GM10847 (cell line): Measurements from ENCODE around the gene SLC25A15.

Experiments used
- POLR2A ChIP-seq: IDR thresholded peaks from 2 replicates; pipeline ENCODE4 v1.6.1; 2011; ENCODE audit not compliant: insufficient read length; ENCODE audit errors: extremely low read depth

The SLC25A15 gene

DNA sequence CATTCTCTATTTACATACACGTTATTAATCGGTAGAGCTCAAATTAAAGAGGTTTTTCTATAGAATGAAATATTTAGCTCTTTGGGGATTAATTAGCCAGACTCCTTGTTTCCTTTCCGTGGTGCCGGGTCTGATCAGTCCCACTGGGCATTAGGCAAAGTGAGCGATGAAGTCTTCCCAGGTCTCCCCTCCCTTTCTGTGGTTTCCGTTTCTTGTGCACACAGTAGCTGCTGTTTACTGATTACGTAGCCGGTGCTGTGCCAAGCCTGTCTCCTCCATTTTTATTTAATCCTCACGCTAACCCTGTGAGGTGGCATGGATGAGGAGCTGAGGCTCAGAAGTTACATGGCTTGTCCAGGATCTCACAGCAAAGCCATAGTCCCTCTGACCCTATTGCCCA, 9.0 kb downstream of the SLC25A15 start:
- no peak for TF ChIP-seq POLR2A

GRCh38 chr13:40799508-40799907, 10.1 kb downstream of the SLC25A15 start:
- TF ChIP-seq POLR2A: no peak

GRCh38 chr13:40800559-40800958, 11.1 kb downstream of the SLC25A15 start:
- TF ChIP-seq POLR2A: no peak

DNA sequence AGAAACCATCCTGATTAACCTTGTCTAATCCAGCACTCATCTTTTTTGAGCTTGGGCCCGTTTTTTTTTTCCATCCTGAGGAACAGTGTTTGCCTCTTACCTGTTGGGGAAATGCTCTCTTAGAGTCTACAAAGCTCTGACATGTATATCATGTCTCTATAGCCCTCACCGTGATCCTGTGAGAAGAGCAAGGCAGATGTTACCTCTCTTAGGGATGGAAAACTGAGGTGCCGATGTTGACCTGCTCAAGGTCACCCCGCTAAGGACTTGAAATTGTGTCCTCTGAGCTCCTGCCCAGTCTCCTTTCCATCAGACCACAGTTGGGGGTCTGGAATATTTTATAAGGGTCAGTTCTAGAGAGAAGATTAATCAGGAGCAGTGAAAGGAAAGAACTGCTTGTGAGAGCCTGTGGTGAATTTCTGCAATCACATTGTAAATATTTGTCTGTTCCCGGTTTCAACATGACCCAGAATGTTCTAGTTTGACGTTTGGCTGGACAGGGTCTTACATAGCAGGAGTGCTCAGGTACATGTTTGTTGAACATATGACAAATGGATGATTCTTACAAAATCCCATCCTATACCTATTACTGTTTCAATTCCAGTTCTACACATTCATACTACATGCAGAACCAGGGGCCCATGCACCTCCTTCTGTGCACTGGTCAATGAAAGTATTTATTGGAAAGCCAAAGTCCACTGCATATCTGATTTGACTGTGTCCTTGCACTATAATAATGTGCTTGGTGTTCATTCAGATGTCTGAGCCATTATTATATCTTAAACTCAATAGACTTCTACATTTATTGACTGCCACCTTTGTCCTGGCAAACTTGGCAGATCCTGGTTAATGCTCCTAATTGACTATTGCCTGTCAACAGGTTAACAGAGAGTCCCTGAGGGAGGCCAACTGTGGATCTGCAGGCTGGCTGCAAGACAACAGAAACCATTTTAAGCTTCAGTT, 12.1 kb downstream of the SLC25A15 start:
- TF ChIP-seq POLR2A: no peak

- no peak for TF ChIP-seq POLR2A
These were observed 13.9 kb downstream of the SLC25A15 start for GRCh38 chr13:40803316-40803715.

GRCh38 chr13:40806241-40806640, 16.8 kb downstream of the SLC25A15 start:
- no peak for TF ChIP-seq POLR2A

DNA sequence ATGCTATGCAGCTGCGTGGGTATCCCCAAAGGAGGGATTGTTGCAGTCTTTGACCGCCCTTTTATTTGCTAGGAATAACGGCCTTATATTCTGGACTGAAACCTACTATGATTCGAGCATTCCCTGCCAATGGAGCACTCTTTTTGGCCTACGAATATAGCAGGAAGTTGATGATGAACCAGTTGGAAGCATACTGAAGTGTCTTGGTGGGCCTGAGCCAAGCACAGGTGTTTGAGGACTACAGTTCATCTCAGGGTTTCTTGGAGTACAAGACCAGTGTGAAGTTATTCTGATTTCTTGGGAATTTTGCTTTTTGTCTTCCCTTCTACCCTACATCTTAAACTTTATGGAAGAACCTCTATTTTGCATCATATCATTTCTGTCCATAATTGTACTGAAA, 20.1 kb downstream of the SLC25A15 start:
- no peak for TF ChIP-seq POLR2A

- no peak for TF ChIP-seq POLR2A
These were observed 22.7 kb downstream of the SLC25A15 start for GRCh38 chr13:40812102-40812501.

- no peak for TF ChIP-seq POLR2A
These were observed 23.5 kb downstream of the SLC25A15 start for GRCh38 chr13:40812724-40813445.

DNA sequence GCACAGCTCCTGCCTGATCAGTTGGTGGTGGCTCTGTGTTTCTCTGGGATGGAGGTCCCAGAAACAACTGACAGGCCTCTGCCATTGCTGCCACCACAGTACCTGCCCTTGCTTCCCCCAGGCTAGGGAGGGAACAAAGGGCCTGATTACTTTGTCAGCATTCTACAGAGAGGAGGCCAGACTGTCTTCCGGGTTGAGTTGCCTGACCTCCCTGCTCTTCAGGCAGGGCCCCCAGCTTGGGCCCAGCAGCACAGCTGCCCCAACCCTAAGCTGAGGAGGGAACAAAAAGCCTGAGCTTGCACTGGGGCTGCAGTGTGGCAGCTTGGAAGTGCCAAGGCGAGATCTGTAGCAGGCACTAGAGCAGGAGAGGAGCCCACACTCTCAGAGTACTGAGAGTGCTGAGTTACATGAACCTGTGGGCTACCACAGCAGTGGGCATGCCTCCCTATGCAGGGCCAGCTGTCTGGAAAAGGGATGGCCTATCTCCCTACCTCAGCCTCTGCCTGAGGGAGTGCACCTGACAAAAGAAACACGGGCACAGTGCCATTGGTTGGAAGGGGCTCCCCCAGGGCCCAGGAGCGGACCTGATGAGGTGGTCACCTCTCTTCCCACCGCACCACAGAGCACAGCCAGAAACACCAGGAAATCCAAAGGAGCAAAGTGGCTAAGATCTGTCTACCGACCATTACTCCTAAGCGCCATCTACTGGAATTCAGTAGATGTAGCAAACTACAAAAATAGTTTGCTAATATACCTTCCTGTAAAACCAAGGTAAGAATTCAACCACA, 24.4 kb downstream of the SLC25A15 start:
- no peak for TF ChIP-seq POLR2A

GRCh38 chr13:40814803-40815202, 25.4 kb downstream of the SLC25A15 start:
- TF ChIP-seq POLR2A: no peak

- TF ChIP-seq POLR2A: no peak
These were observed 29.5 kb downstream of the SLC25A15 start for GRCh38 chr13:40818926-40819325.

DNA sequence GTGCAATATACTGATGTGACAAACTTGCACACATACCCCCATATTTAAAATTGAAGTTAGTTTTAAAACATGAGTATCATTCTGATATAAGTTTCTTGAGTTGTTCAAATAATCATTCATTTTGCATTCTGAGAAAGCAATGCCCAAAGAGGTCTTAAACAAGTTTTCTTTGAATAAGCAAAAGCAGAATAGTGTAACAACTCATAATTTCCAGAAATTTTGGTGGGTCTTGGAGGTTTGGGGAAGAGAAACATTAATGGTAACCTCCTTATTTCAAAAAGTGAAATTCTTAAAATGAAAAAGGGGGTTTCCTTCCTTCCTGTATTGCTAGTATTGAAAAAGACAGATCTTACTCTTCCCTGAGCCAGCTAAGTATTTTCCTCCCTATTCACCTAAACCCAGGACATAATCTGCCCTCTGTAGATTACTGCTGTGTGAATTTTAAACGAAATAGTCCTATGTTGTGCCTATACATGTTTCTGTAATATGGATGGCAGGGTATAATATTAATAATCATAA, 30.4 kb downstream of the SLC25A15 start:
- no peak for TF ChIP-seq POLR2A
